GM12878 (cell line): ENCODE results near the gene TNRC18. TPM values are rescaled to one million over a fixed set of nuclear protein-coding genes. Genes with fewer than 3 reads are reported as not detected.

Experiments
- ATAC-seq: fragments of 200-7000 bp; cut with Tn5 transposase; 3 replicates; pipeline ENCODE4 v1.9.1; 2020; ENCODE audit warnings: mild to moderate bottlenecking, moderate library complexity
- BruUV-seq: library from RNA; stranded (reverse); fragments of 400-500 nt; replicated peaks from 2 replicates; lab custom pipeline; 2021; lab: Mats Ljungman, UMichigan
- CTCF ChIA-PET: fragments of 300-600 bp; sonication (Branson Sonifier 250); formaldehyde crosslinking; extraction: SDS; loops from one replicate; lab custom pipeline; 2021; ENCODE audit warnings: inconsistent platforms; lab: Yijun Ruan, JAX
- POLR2A ChIA-PET: fragments of 350-600 bp; formaldehyde crosslinking; extraction: SDS; loops from one replicate; lab custom pipeline; 2021; ENCODE audit warnings: inconsistent platforms; lab: Charles Lee
- RAD21 ChIA-PET: fragments of 300-600 bp; sonication (Branson Sonifier 250); formaldehyde crosslinking; loops from one replicate; lab custom pipeline; 2023; ENCODE audit warnings: antibody characterized with exemption; ENCODE audit not compliant: unreplicated experiment; lab: Charles Lee
- SMC1A ChIA-PET: fragments of 300-600 bp; sonication (Branson Sonifier 250); formaldehyde crosslinking; loops from one replicate; lab custom pipeline; 2023; ENCODE audit not compliant: unreplicated experiment, uncharacterized antibody; lab: Charles Lee
- DNase-seq: peaks from one replicate; pipeline ENCODE4 v3.0.0-alpha.2; 2011; ENCODE audit warnings: low read depth, low spot score
- FAIRE-seq: peaks from 3 replicates; lab custom pipeline; 2011; peaks lifted over from hg19 to GRCh38; lab: Jason Lieb, UNC
- H2AFZ ChIP-seq: 2 replicates; pipeline ENCODE4 v1.6.0; 2011; ENCODE audit warnings: low read depth, low read length, control low read depth; ENCODE audit not compliant: control insufficient read depth
- H3K27ac ChIP-seq: 2 replicates; pipeline ENCODE4 v1.5.1; 2011; ENCODE audit warnings: control low read depth; ENCODE audit not compliant: control insufficient read depth, insufficient read depth
- H3K27me3 ChIP-seq, 2 experiments: replicated peaks in 1 of 2; 2 replicates each; pipeline versions ENCODE4 v1.6.0 to v1.6.1; 2011; ENCODE audit warnings: low read length in 1 of 2; ENCODE audit not compliant: control insufficient read depth in 2 of 2, insufficient read depth in 2 of 2
- H3K36me3 ChIP-seq, 2 experiments: 2 replicates each; pipeline ENCODE4 v1.5.1; 2011; ENCODE audit warnings: low read length in 1 of 2; ENCODE audit not compliant: control insufficient read depth in 2 of 2, insufficient read depth in 2 of 2
- H3K4me1 ChIP-seq: 2 replicates; pipeline ENCODE4 v1.6.1; 2011; ENCODE audit warnings: mild to moderate bottlenecking, low read length, moderate library complexity, mixed read lengths; ENCODE audit not compliant: control insufficient read depth, insufficient read depth
- H3K4me2 ChIP-seq: 2 replicates; pipeline ENCODE4 v1.6.0; 2011; ENCODE audit warnings: control low read depth; ENCODE audit not compliant: control insufficient read depth, insufficient read depth
- H3K4me3 ChIP-seq: fragments of 200-600 bp; sonication (generic); 2 replicates; pipeline ENCODE4 v1.5.1; 2016
- H3K79me2 ChIP-seq: 2 replicates; pipeline ENCODE4 v1.6.0; 2011; ENCODE audit warnings: low read length; ENCODE audit not compliant: control insufficient read depth, insufficient read depth
- H3K9ac ChIP-seq: 2 replicates; pipeline ENCODE4 v1.8.0; 2011; ENCODE audit warnings: low read length, control low read depth, mixed read lengths; ENCODE audit not compliant: control insufficient read depth, insufficient read depth
- H3K9me3 ChIP-seq: replicated peaks from 3 replicates; pipeline ENCODE4 v1.5.1; 2011; ENCODE audit warnings: mild to moderate bottlenecking, low read length; ENCODE audit not compliant: control insufficient read depth, insufficient read depth
- H4K20me1 ChIP-seq: 2 replicates; pipeline ENCODE4 v1.6.0; 2011; ENCODE audit not compliant: control insufficient read depth, insufficient read depth
- CHD1 ChIP-seq: IDR thresholded peaks from 2 replicates; pipeline ENCODE4 v1.6.1; 2012; ENCODE audit warnings: low read depth, low read length, improper control_type of control experiment
- CUX1 ChIP-seq: IDR thresholded peaks from 2 replicates; pipeline ENCODE4 v1.6.1; 2012; ENCODE audit warnings: improper control_type of control experiment, low read depth, low read length; ENCODE audit not compliant: insufficient replicate concordance
- DPF2 ChIP-seq: fragments of 450-650 bp; IDR thresholded peaks from 2 replicates; pipeline ENCODE4 v1.6.1; 2017; ENCODE audit warnings: mild to moderate bottlenecking
- EP300 ChIP-seq, 2 experiments: fragments of 150-350 bp in 1 of 2; IDR thresholded peaks; 2 replicates each; pipeline ENCODE4 v1.6.1; 2011 to 2012; ENCODE audit warnings: low read depth in 2 of 2, low read length in 2 of 2, borderline replicate concordance in 1 of 2, improper control_type of control experiment in 1 of 2, inconsistent platforms in 1 of 2; ENCODE audit not compliant: control insufficient read depth in 1 of 2
- HCFC1 ChIP-seq: fragments of 150-350 bp; IDR thresholded peaks from 2 replicates; pipeline ENCODE4 v1.6.1; 2014; ENCODE audit warnings: low read length
- NR2C2 ChIP-seq: IDR thresholded peaks from 2 replicates; pipeline ENCODE4 v1.6.1; 2011; ENCODE audit warnings: borderline replicate concordance, low read depth; ENCODE audit not compliant: control insufficient read depth, insufficient read length
- NR2F1 ChIP-seq: fragments of 450-650 bp; conservative IDR thresholded peaks from 2 replicates; pipeline ENCODE4 v1.6.1; 2017; ENCODE audit warnings: mild to moderate bottlenecking
- POLR2AphosphoS2 ChIP-seq: IDR thresholded peaks from 2 replicates; pipeline ENCODE4 v1.6.1; 2011; ENCODE audit warnings: low read depth, mild to moderate bottlenecking, low read length, improper control_type of control experiment, moderate library complexity
- SMAD5 ChIP-seq: IDR thresholded peaks from 2 replicates; pipeline ENCODE4 v1.6.1; 2016; ENCODE audit warnings: antibody characterized with exemption, low read depth
- SUPT20H ChIP-seq: IDR thresholded peaks from 2 replicates; pipeline ENCODE4 v1.6.1; 2011; ENCODE audit warnings: low read depth, mild to moderate bottlenecking, low read length, moderate library complexity, borderline replicate concordance; ENCODE audit not compliant: control insufficient read depth
- YY1 ChIP-seq: IDR thresholded peaks from 2 replicates; pipeline ENCODE4 v1.6.1; 2011; ENCODE audit warnings: low read depth, mild to moderate bottlenecking, low read length
- ZBTB11 ChIP-seq: fragments of 450-650 bp; formaldehyde crosslinking; IDR thresholded peaks from 2 replicates; pipeline ENCODE4 v1.5.0; 2022; ENCODE audit warnings: mild to moderate bottlenecking, missing genetic modification characterization
- ZNF274 ChIP-seq: IDR thresholded peaks from one replicate; pipeline ENCODE4 v1.8.0; 2011; ENCODE audit not compliant: insufficient read length, insufficient read depth
- ZZZ3 ChIP-seq: IDR thresholded peaks from 2 replicates; pipeline ENCODE4 v1.6.1; 2011; ENCODE audit warnings: low read depth; ENCODE audit not compliant: control insufficient read depth, insufficient read length
- WGBS: methylation state at CpG from one replicate; pipeline ENCODE4 v1.1.6; 2016; ENCODE audit warnings: low lambda C conversion rate; ENCODE audit not compliant: insufficient replicate concordance, insufficient coverage; ENCODE audit errors: missing lambda C conversion rate; 5-methylcytosine and 5-hydroxymethylcytosine counted together
- in situ Hi-C: fragments of 300-500 bp; cut with MboI; formaldehyde crosslinking; loops from 9 replicates; pipeline ENCODE4 v1.14.3; 2018; ENCODE audit warnings: mixed read lengths
- intact Hi-C: fragments of 100-400 bp; cut with micrococcal nuclease; formaldehyde crosslinking; loops from one replicate; pipeline ENCODE4 v1.14.2; 2022; ENCODE audit not compliant: unreplicated experiment
- polyA plus RNA-seq, 11 experiments: library from polyadenylated mRNA; depleted of rRNA in 4 of 11; unstranded in 6 of 11; stranded (reverse) in 5 of 11; fragments of >200 nt; fragmentation: Nextera tagmentation in 4 of 11; fragmentation: Illumina TruSeq in 1 of 11; extraction: Ambion mirVana in 4 of 11; extraction: Trizol in 1 of 11; gene quantifications; 1 replicate in 1 of 11; 2 replicates in 10 of 11; pipeline versions ENCODE4 v1.2.1 to v1.2.3, GENCODE V29; 2011 to 2016; ENCODE audit warnings: inconsistent platforms in 2 of 11, missing spikeins in 2 of 11, low read depth in 1 of 11
- total RNA-seq, 4 experiments: library from RNA; depleted of rRNA in 3 of 4; stranded (reverse); fragments of >200 nt in 3 of 4; fragmentation: Illumina TruSeq in 1 of 4; extraction: Trizol in 1 of 4; gene quantifications; 2 replicates each; pipeline versions ENCODE4 v1.2.1 to v1.2.3, GENCODE V29; 2013 to 2021
- TF ChIP-seq, protein P1 (sequence below): fragments of 450-650 bp; IDR thresholded peaks from 2 replicates; pipeline ENCODE4 v1.6.1; 2017; ENCODE audit warnings: borderline replicate concordance

The TNRC18 gene
- total and polyA plus RNA-seq, 10 of the 15 experiments (the other 5 are each of a cell fraction or from before 2014, with no cell fraction given) = 0.02 to 31.7 (median 5.4) TPM

DNA sequence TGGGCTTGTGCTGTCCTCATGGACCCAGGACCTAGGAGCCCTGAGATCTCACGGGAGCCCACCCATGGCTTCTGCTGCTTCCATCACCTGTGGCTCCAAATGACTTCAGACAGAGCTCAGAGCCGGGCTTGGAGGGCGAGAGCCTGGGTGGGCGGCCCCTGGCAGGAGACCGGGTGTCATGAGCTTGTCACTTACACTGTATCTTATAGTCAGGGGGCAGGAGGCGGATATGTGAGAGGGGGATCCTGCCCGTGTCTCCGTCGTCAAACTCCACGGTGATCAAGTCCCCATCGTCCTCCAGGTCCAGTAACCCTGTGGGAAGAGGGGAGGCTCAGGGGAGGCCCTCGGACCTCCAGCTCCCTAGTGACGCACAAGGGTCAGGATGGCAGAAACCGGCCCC lies 107.9 kb downstream of the TNRC18 start:
- no TSS peak for BruUV-seq
- H3K27ac ChIP-seq = no peak overlapping the region
- H3K27me3 ChIP-seq = no peaks in the 10 kb centered on the region
- 0 out of 4 replicates have a peak, but pooled peaks cover 0 to 5% of the 10 kb centered on the region in 2 experiments for H3K36me3 ChIP-seq
- ATAC-seq (no peak), FAIRE-seq (no peak), DNase-seq (no peak)
- intact Hi-C loops (no loop called here), in situ Hi-C loops (no loop called here)
- ChIA-PET SMC1A (no interaction called here), POLR2A (interaction anchor here (0.6 kb wide), 1 partner anchor 1051 kb away, joined by 6 read pairs; no protein-coding TSS in a partner anchor), CTCF (no interaction called here), RAD21 (interaction anchor here (1.5 kb wide), 1 partner anchor 75 kb away, joined by 3 read pairs; no protein-coding TSS in a partner anchor)
- no peaks in the 10 kb centered on the region for H3K79me2 ChIP-seq
- H3K9me3 ChIP-seq = peaks cover 4% of the 10 kb centered on the region; the same call in 2 of the 3 replicates
- H2AFZ ChIP-seq = no peak overlapping the region
- no peak overlapping the region for H3K4me3 ChIP-seq
- TF ChIP-seq CHD1 (no peak), DPF2 (no peak), POLR2AphosphoS2 (no peak), ZNF274 (no peak), EP300 (IDR thresholded peaks at IDR 0.05; ENCODE audit: borderline replicate concordance in 1 of 2, control insufficient read depth in 1 of 2, low read depth in 2 of 2, low read length in 2 of 2) (no peak), HCFC1 (no peak), YY1 (no peak), ZZZ3 (no peak), SUPT20H (no peak), SMAD5 (no peak), CUX1 (no peak), ZBTB11 (CRISPR knock-in tag) (no peak), NR2C2 (no peak), NR2F1 (no peak)
- TF ChIP-seq, protein P1, sequence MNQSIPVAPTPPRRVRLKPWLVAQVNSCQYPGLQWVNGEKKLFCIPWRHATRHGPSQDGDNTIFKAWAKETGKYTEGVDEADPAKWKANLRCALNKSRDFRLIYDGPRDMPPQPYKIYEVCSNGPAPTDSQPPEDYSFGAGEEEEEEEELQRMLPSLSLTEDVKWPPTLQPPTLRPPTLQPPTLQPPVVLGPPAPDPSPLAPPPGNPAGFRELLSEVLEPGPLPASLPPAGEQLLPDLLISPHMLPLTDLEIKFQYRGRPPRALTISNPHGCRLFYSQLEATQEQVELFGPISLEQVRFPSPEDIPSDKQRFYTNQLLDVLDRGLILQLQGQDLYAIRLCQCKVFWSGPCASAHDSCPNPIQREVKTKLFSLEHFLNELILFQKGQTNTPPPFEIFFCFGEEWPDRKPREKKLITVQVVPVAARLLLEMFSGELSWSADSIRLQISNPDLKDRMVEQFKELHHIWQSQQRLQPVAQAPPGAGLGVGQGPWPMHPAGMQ = no peak
- H4K20me1 ChIP-seq = no peaks in the 10 kb centered on the region
- no peaks in the 10 kb centered on the region for H3K4me1 ChIP-seq
- H3K4me2 ChIP-seq = no peak overlapping the region
- no peak overlapping the region for H3K9ac ChIP-seq
- 91% methylated on average over 14 of the region's 14 CpGs for WGBS
